ENCODE measurements around the gene ASB1.
"Not testable (repeated sequence)": the region's sequence is repeated elsewhere in the genome, so short reads cannot be mapped to it uniquely, and the experiment has no call there.

ASB1 gene

DNA sequence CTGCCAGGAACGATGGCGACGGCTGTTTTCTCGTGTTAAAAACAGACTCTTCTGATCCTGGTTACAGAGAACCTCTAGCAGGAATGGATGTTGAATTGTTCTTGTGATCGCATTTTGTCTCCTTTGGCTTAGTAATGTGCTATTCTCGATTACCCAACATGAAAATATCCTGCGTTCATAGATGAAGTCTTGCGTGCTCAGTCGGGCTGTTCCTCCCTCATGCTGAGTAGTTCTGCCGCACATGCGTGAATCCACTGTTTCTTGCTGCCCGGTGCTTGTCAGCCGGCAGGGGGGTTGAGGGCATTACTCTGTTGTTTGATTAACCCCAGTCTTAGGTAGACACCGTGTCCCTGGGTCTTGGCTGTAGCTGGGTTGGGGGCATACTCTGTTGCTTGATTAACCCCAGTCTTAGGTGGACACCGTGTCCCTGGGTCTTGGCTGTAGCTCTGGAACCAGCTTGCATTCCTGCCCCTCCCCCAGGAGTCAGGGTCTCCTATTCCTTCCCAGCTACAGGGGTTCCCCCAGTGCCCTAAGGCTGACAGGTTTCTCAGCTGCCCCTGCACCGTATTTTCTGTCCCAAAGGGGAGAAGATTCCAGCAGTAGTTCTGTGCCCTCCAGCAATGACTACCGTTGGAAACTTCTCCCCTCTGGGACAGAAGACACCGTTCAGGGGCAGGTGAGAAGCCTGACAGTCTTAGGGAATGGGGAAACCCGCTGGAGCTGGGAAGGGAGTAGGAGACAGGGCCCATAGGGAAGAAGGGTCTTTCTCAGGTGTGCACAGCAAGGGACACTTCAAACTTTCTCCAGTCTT, 22.1 kb upstream of the ASB1 start:
- DNase-seq (ENCODE audit: low read depth), result no peak

DNA sequence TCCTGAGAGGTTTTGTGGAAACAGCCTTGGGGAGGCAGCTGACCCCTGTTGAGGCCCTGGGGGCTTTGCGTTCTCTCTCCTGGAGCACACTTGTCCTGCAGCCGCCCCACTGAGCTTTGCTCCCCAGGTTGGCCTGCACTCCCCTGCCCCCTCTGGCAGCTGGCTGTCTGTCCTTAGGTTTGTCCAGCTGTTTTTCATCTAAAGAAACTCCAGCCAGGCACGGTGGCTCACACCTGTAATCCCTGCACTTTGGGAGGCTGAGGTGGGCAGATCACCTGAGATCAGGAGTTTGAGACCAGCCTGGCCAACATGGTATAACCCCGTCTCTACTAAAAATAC, 21.5 kb upstream of the ASB1 start:
- DNase-seq (ENCODE audit: low read depth), result not testable (repeated sequence)

DNA sequence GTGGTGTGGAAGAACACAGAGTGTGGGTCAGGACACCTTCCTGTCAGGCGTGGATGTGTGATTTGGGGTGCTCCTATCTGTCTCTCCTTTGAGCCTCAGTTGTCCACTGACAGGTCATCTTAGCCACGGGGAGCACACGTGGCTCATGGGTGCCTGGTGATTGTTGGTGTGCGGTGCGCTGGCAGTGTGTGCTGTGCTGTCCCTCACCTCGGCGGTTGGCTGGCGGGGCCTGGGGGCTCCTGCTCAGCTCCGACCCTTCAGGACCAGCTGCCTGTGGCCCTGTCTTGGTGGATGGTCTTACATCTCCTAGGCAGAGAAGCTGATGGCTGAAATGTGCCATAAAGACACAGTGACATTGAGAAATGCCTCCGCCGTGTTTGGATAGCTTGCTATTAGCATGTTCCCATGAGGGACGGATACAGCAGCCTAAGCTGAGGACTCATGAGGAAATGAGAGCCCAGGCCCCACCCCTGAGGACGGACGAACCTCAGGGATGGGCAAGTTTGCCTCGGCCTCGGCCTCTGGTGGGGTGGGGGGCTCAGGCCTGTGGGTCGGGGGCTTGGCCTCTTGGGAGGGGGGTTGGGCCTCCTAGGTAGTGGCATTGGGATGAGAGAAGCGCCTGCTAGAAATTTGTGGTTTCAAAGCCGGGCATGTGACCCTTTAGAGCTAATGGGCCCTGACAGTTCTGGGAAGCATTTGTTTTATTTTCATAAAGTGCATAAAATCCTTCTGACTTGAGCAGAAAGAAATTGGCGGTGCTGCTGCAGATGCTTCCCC, 20.3 kb upstream of the ASB1 start:
- no peak for DNase-seq (ENCODE audit: low read depth)

DNA sequence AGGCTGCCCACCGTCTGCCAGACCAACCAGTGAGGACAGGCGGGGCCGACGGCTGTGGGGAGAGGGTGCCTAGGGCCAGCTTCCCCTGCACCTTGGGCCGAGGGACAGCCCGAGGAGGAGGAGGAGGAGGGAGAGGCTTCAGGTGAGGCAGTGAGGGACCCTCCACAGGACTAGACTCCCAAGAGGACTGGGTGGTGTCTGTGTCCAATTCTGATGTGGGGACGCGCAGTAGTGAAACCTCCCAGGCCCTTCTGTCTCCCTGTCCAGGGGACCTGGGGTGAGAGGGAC, 19.8 kb upstream of the ASB1 start:
- DNase-seq (ENCODE audit: low read depth), result no peak

DNA sequence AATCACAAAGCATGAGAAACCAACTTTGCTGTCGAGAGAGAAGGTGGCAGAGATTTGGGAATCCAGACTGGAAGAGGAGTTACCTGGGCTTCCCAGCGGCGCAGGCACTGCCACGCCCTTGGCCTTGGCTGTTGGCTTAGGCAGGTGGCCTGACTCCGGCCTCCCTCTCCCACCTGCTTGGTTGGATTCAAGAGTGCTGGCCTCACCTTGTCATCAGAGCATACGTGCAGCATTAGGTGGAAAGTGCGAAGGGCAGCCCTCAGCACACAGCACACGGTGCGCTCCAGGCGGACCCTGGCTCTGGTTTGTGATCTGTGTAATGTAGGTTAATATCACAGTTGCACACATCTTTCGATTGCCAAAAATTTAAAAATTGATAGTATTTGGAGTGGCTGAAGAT, 19.2 kb upstream of the ASB1 start:
- DNase-seq (ENCODE audit: low read depth), result no peak

DNA sequence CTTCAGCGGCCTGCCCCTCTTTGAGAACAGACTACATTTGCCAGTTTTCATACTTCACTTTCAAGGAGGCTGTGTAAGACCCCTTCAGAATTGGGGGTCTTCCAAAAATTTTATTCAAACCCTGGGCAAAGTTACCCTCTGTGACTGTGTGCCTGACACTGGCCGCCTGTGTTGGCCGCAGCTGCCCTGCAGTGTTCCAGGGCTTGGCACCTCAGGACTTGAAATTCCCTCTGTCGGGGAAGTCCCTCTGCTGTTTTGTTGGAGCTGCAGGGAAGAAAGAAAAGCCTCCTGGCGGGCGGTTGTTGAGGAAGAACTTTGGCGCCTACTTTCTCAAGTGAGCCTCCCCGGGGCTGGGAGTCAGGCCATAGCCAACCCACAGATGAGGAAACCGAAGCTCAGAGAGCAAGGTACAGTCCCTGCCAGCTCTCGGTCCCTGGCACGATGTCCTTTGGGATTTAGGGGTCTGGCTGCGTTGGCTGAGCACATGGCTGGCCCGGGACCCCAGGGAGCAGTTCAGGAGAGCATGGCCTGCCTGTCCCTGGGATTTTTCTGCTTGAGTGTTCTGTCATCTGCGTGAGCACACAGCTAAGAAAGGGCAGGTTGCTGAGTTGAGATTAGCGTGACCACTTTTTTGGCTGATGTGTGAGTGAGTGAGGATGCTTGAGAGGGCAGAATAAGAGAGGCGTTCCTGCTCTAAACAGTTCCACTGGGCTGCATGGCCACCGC, 17.9 kb upstream of the ASB1 start:
- no peak for DNase-seq (ENCODE audit: low read depth)

DNA sequence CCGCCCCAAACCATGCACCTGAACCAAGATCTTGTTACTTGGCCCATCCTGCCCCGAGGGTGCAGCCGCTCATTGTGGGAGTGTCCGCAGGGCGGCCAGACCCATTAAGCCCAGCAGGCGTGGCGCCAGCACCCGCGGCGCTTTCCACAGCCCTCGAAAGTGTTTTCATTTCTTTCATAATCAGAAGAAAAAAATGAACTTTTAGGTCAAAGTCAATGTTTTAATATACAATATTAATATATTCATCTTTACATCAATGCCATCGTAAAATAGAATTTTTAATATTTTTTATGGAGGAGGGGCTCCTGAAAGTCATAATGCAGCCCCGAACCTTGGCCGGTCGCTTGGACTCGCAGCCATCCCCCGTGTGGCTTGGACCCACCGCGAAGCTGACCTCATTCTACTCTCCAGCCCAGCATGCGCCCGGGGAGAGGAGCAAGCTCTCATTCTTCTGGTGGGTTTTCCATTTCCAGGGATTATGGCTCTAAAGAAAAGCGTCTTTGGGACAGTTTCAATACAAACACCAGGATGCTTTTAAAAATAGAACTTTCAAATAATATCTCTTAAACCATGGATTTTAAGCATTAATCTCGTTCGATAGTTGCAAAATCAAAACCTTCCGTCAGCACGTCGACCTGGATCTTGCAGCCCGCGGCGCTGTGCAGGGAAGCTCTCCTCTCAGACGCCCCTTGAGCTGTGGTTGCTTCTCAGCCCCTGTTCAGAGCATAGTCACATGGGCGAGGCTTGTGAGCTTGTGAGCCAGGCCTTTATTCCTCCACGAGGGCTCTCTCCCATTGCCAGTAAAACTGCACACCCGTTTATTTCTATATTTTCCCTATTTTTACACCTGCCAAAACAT, 17.2 kb upstream of the ASB1 start:
- no peak for DNase-seq (ENCODE audit: low read depth)

DNA sequence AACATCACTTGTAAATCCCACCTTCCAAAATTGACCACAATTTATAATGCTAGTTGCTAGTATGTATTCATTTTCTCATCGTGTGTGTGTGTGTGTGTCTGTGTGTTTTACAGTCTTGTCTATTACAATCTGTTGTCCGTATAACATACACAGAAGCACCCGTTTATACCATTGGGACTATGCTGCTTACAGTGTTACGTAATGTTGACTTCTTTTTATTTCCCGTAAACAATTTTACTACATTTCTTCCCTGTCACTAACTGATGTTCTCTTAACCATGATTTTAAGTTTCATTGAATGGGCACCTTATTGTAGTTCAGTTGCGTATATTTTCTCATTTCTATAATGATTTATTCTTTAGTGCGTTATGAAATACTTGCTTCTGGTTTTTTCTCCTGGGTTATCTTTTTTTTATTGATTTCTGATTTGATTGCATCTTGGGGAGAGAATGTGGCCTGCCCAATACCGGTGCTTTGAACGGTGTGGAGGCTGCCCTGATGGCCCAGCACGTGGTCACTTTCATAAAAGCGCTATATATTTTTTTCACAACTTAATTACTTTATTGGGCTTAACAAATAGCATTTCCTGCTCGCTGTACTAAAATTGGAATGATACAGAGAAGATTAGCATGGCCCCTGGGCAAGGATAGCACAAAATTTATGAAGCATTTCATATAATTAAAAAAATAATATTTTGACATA, 14.5 kb upstream of the ASB1 start:
- no peak for DNase-seq (ENCODE audit: low read depth)

GRCh38 chr2:238413368-238413767, 13.4 kb upstream of the ASB1 start:
- DNase-seq (ENCODE audit: low read depth), result no peak

DNA sequence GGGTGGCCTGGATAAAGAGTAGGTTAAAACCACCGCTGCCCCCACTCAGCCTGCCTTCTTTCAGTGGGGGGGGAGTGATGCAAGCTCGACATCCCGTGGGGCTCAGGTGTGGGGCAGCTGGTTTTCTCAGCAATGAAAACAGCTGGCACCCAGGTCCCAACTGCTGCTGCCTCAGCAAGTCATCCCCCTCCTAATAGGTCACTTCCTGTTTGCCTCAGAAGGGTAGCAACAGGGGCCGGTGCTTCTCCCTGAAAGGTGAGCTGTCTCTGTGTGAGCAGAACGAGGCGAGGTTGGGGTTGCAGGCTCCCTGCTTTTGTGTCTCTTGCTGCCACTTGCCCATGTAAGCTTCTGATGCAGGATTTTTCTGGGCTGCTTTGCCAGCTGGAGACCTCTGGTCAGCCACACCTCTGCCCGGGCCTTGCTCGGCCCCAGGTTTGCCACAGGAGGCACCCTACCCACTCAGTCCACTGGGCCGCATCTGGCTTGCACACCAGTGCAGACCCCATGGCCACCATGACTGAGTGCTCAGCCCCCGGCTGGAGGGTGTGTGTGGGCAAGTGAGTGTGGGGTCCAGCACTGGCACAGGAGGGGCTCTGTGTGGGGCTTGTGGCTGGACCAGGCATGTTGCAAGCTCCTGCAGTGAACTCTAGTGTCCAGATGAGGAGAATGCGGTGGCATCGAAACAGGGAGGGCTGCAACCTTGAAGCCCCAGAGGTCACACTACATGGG, 11.5 kb upstream of the ASB1 start:
- DNase-seq (ENCODE audit: low read depth), result no peak

DNA sequence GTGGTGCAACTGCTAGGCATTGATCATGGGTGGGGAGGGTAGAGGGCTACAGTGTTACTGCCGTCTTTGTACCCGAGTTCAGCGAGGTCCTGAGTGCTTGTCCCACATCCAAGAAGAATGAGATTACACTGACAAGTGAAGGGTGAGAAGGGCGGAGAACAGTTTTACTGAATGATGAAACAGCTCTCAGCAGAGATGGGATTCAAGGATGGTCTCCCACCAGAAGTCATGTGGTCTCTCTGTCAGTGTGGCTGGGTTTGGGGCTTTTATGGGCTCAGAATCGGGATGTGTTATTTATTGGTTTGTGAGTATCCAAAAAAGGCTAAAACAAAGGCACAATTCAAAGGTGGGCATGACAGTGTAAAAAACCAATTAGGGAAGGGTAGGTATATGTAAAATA, 10.8 kb upstream of the ASB1 start:
- no peak for DNase-seq (ENCODE audit: low read depth)

DNA sequence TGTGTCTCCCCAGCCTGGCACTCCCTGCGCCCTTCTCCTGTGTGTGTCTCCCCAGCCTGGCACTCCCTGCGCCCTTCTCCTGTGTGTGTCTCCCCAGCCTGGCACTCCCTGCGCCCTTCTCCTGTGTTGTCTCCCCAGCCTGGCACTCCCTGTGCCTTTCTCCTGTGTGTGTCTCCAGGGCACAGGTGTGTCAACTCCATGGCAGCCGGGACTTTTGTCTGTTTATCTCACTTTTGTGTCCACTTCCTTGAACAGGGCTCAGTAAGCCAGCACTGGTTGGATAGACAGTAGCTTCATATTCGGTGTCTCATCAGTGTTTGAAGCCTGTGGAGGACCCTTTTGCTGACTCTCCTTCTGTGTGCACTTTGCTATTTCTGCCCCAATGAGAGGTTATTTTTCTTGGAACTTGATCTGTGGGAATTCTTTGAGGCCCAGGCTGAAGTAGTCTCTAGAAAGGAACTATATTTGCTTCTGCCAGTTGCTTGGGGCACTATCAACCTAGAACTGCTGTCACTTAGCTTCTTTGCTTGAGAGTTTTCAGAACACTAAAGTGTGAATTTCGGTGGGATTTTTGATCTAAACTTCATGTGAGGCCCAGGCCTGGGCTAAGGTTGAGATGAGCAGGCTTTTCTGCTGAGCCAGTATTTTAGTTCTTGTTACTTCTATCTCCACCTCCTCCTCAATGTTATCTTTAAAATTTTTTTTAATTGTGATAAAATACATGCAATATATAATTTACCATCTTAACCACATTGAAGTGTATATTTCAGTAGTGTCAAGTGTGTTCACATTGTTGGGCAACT, 8.3 kb upstream of the ASB1 start:
- DNase-seq (ENCODE audit: low read depth), result no peak

- DNase-seq (ENCODE audit: low read depth), result no peak
These were observed 7.7 kb upstream of the ASB1 start for GRCh38 chr2:238418999-238419546.

DNA sequence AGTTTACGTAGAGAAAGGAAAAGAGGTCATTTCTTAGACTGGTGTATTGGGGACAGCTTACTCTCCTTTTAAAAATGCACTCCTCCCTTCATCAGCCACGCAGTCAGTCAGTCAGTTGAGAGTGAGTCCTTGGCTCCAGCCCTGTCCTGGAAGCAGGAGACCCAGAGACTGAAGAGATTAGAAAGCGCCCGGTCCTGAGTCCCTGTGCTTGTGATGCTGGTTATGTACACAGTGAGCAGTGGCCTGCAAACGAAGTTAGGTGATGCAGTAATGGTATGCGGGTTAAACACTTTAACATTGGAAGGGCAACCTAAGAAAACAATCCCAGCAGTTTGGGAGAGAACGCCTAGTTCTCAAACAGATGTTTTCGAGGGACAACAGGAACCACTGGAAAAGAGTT, 6.3 kb upstream of the ASB1 start:
- DNase-seq (ENCODE audit: low read depth), result no peak

DNA sequence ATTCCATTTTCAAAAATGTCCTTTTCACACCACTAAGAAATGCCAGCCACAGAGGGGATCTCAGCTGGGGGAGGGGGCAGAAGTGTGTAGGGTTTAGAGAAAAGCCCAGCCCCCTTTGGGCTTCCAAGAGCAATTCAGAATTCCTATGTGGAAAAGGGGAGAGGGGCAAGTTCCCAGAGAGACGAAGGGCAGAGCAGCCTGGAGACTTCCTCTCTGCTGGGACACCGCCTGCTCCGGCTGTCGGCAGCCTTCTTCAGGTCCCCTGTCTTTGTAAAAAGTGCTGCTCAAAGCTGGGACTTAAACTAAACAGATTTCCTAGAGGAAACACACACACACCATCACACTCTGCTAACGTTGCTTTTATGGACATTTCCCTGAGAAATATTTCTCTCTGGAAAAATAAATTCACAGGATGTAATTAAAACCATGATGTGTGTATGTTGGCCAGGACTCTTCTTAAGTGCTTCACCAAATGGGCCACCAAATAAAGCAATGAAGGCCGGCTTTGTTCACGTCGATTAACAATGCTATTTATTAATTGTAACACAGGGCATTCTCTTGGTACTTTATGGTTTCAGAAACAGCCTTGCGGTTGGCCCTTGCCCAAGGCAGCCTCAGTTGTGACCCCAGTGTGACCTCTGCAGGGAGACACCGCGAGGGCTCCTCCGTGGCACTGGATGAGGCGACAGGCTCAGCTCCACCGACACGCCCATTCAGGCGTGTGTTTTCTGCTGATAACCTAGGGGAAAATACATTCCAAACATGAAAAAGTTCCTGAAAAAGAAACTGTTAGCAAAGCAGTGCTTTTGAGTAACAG, 5.6 kb upstream of the ASB1 start:
- DNase-seq (ENCODE audit: low read depth), result no peak

DNA sequence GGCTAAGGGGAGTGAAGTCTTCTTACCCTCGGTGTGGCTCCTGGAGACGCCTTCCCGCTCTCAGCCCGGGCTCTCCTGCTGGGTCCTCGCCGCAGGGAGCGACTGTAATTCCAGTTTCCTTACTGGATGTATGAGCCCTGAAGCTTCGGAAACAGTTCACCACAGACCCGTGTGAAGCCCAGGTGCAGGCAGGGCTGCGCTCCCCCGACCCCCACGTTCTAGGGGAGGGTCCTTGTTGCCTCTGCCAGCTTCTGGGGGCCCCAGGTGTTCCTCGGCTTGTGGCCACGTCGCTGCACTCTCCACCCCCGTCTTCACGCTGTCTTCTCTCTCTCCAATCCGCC, 5.1 kb upstream of the ASB1 start:
- no peak for DNase-seq (ENCODE audit: low read depth)

GRCh38 chr2:238422285-238422684, 4.4 kb upstream of the ASB1 start:
- DNase-seq (ENCODE audit: low read depth), result no peak

GRCh38 chr2:238422940-238423339, 3.8 kb upstream of the ASB1 start:
- no peak for DNase-seq (ENCODE audit: low read depth)
